Sigmoid colon (tissue), 7 donors: ENCODE results near the gene GJD4. TPM values are rescaled to one million over a fixed set of nuclear protein-coding genes. Genes with fewer than 3 reads are reported as not detected.

Experiments used
- DNase-seq: peaks from one replicate; pipeline ENCODE4 v3.0.0-alpha.2; 2019
- H3K27ac ChIP-seq, 4 donors: fragments of 200-600 bp; sonication (generic); one replicate each; pipeline ENCODE4 v1.5.1; 2016 to 2019; ENCODE audit warnings: mild to moderate bottlenecking in 1 of 4
- H3K27me3 ChIP-seq, 3 donors: fragments of 200-600 bp; sonication (generic); one replicate each; pipeline ENCODE4 v1.5.1; 2019; ENCODE audit warnings: mild to moderate bottlenecking in 1 of 3
- H3K36me3 ChIP-seq, 4 donors: fragments of 200-600 bp; sonication (generic); one replicate each; pipeline ENCODE4 v1.5.1; 2016 to 2019
- H3K4me1 ChIP-seq, 4 donors: fragments of 200-600 bp; sonication (generic); one replicate each; pipeline ENCODE4 v1.5.1; 2017 to 2019
- H3K4me3 ChIP-seq, 4 donors: fragments of 200-600 bp; sonication (generic); one replicate each; pipeline ENCODE4 v1.5.1; 2017 to 2019; ENCODE audit warnings: mild to moderate bottlenecking in 2 of 4, moderate library complexity in 1 of 4
- H3K9me3 ChIP-seq, 4 donors: fragments of 200-600 bp in 3 of 4; sonication (generic) in 3 of 4; one replicate each; pipeline versions ENCODE4 v1.5.1 to v1.6.1; 2013 to 2019
- EP300 ChIP-seq, 4 donors: sonication (generic); formaldehyde crosslinking; IDR thresholded peaks; one replicate each; pipeline ENCODE4 v1.6.1; 2017; ENCODE audit warnings: antibody characterized with exemption in 4 of 4
- POLR2A ChIP-seq, 2 donors: fragments of 450-650 bp; IDR thresholded peaks; one replicate each; pipeline ENCODE4 v1.6.1; 2016; ENCODE audit warnings: antibody characterized with exemption in 2 of 2, mild to moderate bottlenecking in 2 of 2, moderate library complexity in 2 of 2
- POLR2AphosphoS5 ChIP-seq, 4 donors: sonication (generic); formaldehyde crosslinking; IDR thresholded peaks; one replicate each; pipeline ENCODE4 v1.6.1; 2017; ENCODE audit warnings: antibody characterized with exemption in 4 of 4
- WGBS, 2 donors: extraction: QIAGEN DNeasy Blood & Tissue Kit; methylation state at CpG; one replicate each; pipeline ENCODE4 v1.1.7; 2013; 5-methylcytosine and 5-hydroxymethylcytosine counted together
- intact Hi-C: fragments of 100-400 bp; cut with DNase I; formaldehyde crosslinking; loops from one replicate; pipeline ENCODE4 v1.15.1; 2023
- polyA plus RNA-seq, 3 donors: library from polyadenylated mRNA; stranded (reverse); fragments of 200-250 nt; gene quantifications; one replicate each; pipeline ENCODE4 v1.2.3, GENCODE V29; 2013
- total RNA-seq, 4 donors: library from RNA; depleted of rRNA; stranded (reverse); fragments of >200 nt; gene quantifications; one replicate each; pipeline ENCODE4 v1.1.0, GENCODE V29; 2016
- TF ChIP-seq, protein P1 (sequence below), 4 experiments: fragments of 450-650 bp in 3 of 4; fragments of 200-600 bp in 1 of 4; IDR thresholded peaks; one replicate each; pipeline ENCODE4 v1.5.1; 2016 to 2019; ENCODE audit warnings: antibody characterized with exemption in 4 of 4, mild to moderate bottlenecking in 3 of 4, moderate library complexity in 2 of 4
- donor health status: healthy with polysubstance abuse.
- donor health status: Bipolar disorder and iron deficiency.
- donor health status: healthy.

The GJD4 gene
- total and polyA plus RNA-seq, 7 donors = not detected

DNA sequence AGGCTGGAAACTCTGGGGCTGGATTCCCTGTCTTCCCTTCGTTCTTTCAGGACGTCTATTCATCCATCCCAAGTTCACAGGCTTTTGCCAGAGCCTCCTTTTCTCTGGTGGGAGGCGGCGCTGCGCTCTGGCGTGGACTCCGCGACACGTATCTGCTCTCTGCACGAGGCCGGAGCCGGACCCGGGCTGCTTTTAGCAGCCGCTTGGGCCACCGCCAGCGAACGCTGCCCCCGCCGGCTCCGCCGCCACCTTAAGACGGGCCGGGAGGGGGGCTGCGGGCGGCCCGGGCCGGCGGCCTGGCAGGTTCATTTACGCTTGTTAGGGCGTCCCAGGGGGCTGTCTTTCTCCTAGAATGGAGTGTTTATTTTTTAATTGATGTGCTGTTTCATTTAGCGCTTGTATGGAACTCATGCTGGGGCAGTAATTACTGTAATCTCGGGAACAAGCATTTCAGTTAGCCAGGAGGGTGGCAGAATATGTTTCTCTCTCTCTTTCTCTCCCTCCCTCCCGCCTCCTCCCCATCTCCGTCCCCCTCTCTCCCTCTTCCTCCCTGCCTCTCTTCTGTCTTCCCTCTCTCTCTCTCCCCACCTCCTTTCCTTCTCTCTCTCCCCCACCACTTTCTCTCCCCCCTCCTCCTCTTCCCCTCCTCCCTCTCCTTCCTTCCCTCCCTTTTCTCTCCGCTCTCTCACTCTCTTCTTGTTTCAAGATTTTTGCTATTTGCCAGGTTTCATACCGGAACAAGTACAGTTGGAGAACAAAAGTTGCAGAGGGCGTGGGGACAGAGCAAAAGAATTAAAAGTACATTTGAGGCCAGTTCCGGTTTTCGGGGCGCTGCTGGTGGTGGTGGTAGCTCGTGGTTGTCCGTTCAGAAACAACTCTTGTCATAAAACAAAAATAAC, 38.3 kb downstream of the GJD4 start:
- Histone ChIP-seq H3K27me3 (no peaks in the 10 kb centered on the region), H3K4me1 (peaks cover 0 to 35% (median 25%) of the 10 kb centered on the region in 4 donors), H3K36me3 (no peaks in the 10 kb centered on the region), H3K27ac (peak overlapping the region; percentile 89 to 98 (median 92)), H3K9me3 (no peaks in the 10 kb centered on the region), H3K4me3 (peak overlapping the region; percentile 66 to 97 (median 78))
- peak; percentile 92 for DNase-seq
- intact Hi-C loops = loop anchor here (2.0 to 10.0 kb wide), 4 partner anchors 83 to 611 kb away; no protein-coding TSS in a partner anchor
- 1% methylated on average over 42 of the region's 42 CpGs for WGBS, 2 donors
- TF ChIP-seq POLR2AphosphoS5 (IDR thresholded peaks at IDR 0.05) (peak; percentile 18 to 44 (median 25)), EP300 (IDR thresholded peaks at IDR 0.05) (no peak)

DNA sequence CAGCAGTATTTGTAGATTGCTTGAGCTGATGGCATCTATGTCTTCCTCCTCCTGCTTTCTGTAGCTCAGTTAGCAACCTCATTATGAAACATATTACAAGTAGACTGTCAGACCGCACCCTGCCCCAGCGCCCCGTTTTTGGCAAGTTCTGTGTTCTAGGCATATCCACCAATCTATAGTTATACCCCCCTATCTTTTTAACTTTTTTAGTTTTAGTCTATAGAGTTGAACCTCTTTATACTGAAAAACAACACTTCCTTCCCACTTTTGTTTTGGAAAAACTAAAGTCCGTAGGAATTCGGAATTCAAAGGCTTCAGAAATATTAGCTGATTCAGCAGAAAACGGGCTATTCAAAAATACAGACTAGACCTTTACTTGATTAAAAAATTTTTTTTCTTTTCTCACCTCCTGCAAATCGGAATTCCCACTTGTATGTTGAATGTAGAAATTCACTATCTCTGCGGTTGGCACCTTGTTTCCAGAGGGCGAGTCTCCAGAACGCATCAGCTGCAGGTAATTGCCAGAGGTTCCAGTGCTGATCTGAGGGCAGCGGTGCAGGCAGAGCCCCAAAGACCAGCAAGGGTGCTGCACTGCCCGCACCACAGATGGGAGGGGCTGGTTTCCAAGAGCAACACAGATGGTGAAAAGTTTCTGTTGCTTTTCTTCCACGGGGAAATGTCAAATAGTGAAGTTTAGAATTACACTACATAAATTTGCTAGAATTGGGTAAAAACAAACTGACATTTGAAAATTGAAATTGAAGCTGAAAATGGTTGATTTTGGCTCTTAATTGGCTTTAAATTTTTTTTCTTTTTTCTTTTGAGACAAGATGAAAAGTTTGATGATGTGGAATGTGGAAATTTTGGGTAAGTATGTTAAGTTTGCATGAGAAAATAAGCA, 39.2 kb downstream of the GJD4 start:
- no peak for DNase-seq
- TF ChIP-seq POLR2A (IDR thresholded peaks at IDR 0.05) = no peak
- TF ChIP-seq EP300 (IDR thresholded peaks at IDR 0.05) = no peak
- TF ChIP-seq, protein P1, sequence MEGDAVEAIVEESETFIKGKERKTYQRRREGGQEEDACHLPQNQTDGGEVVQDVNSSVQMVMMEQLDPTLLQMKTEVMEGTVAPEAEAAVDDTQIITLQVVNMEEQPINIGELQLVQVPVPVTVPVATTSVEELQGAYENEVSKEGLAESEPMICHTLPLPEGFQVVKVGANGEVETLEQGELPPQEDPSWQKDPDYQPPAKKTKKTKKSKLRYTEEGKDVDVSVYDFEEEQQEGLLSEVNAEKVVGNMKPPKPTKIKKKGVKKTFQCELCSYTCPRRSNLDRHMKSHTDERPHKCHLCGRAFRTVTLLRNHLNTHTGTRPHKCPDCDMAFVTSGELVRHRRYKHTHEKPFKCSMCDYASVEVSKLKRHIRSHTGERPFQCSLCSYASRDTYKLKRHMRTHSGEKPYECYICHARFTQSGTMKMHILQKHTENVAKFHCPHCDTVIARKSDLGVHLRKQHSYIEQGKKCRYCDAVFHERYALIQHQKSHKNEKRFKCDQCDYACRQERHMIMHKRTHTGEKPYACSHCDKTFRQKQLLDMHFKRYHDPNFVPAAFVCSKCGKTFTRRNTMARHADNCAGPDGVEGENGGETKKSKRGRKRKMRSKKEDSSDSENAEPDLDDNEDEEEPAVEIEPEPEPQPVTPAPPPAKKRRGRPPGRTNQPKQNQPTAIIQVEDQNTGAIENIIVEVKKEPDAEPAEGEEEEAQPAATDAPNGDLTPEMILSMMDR (IDR thresholded peaks at IDR 0.05) = no peak
- no peak for TF ChIP-seq POLR2AphosphoS5 (IDR thresholded peaks at IDR 0.05)
- H3K4me3 ChIP-seq = peak overlapping the region; percentile 66 to 97 (median 78)
- H3K4me1 ChIP-seq = peaks cover 0 to 27% (median 21%) of the 10 kb centered on the region in 4 donors
- H3K27ac ChIP-seq = peak overlapping the region; percentile 89 to 98 (median 92)
- intact Hi-C loops = loop anchor here (5.0 to 10.0 kb wide), 2 partner anchors 268 to 611 kb away; no protein-coding TSS in a partner anchor
- H3K36me3 ChIP-seq = no peaks in the 10 kb centered on the region
- no peaks in the 10 kb centered on the region for H3K27me3 ChIP-seq
- no peaks in the 10 kb centered on the region for H3K9me3 ChIP-seq
- WGBS, 2 donors = 5 to 17% methylated on average over 13 of the region's 13 CpGs

- Histone ChIP-seq H3K9me3 (no peaks in the 10 kb centered on the region), H3K36me3 (no peaks in the 10 kb centered on the region), H3K27me3 (no peaks in the 10 kb centered on the region), H3K4me3 (no peak overlapping the region), H3K27ac (no peak overlapping the region), H3K4me1 (no peaks in the 10 kb centered on the region)
- DNase-seq = no peak
- intact Hi-C loops = no loop called here
- 37 to 75% methylated on average over 3 of the region's 3 CpGs for WGBS, 2 donors
- TF ChIP-seq, protein P1 (IDR thresholded peaks at IDR 0.05) = no peak
- no peak for TF ChIP-seq EP300 (IDR thresholded peaks at IDR 0.05)
- TF ChIP-seq POLR2AphosphoS5 (IDR thresholded peaks at IDR 0.05) = no peak
- TF ChIP-seq POLR2A (IDR thresholded peaks at IDR 0.05) = no peak
Observed at GRCh38 chr10:35650894-35651293, 45.8 kb downstream of the GJD4 start.

DNA sequence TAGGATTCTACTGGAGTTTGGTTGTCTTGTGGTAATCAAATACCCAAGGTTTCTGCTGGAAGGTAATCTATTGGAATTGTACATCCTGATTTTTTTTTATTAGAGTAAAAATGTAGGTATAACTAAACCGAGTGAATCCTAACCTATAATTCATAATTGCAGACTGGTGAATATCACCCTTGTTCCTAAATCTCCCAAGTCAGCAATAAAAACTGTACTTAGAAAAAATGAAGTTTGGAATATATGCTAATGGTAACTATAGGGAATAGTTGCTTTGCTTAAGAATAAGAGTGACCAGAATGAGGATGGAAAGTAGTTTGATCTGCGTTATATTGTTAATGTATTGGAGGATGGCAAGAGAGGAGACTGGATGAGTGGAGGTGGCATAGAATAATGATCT, 47.7 kb downstream of the GJD4 start:
- H3K36me3 ChIP-seq = no peaks in the 10 kb centered on the region
- H3K4me3 ChIP-seq = no peak overlapping the region
- no peaks in the 10 kb centered on the region for H3K4me1 ChIP-seq
- no peak overlapping the region for H3K27ac ChIP-seq
- no peaks in the 10 kb centered on the region for H3K9me3 ChIP-seq
- no peaks in the 10 kb centered on the region for H3K27me3 ChIP-seq
- 83 to 88% methylated on average over 2 of the region's 2 CpGs for WGBS, 2 donors
- DNase-seq = no peak
- TF ChIP-seq POLR2A (IDR thresholded peaks at IDR 0.05) (no peak), POLR2AphosphoS5 (IDR thresholded peaks at IDR 0.05) (no peak)
- TF ChIP-seq, protein P1 (IDR thresholded peaks at IDR 0.05) = no peak
- intact Hi-C loops = no loop called here

DNA sequence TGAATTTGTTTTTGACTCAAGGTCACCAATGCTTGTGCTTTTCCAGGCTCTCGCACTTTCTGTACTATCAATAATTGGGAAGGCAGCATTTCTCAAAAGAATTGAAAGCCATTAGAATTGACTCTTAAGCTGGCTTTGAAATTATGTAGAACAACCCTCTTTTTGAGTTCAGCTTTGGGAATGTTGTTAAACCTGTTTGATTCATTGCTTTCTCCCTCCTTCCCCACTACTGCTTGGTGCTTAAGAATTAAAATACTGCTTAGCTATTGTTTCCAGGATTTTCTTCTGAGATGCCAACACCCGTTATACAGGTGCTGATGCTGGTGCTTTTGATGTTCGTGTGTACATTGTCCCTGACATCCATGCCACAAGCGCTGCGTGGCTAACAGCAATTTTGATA, 52.5 kb downstream of the GJD4 start:
- 77 to 88% methylated on average over 5 of the region's 5 CpGs for WGBS, 2 donors
- TF ChIP-seq POLR2AphosphoS5 (IDR thresholded peaks at IDR 0.05) (no peak), EP300 (IDR thresholded peaks at IDR 0.05) (no peak), POLR2A (IDR thresholded peaks at IDR 0.05) (no peak)
- TF ChIP-seq, protein P1 (IDR thresholded peaks at IDR 0.05) = no peak
- no peak overlapping the region for H3K27ac ChIP-seq
- H3K4me1 ChIP-seq = peaks cover 0 to 16% (median 2%) of the 10 kb centered on the region in 4 donors
- intact Hi-C loops = no loop called here
- H3K9me3 ChIP-seq = no peaks in the 10 kb centered on the region
- H3K4me3 ChIP-seq = no peak overlapping the region
- no peaks in the 10 kb centered on the region for H3K27me3 ChIP-seq
- DNase-seq = no peak
- H3K36me3 ChIP-seq = no peaks in the 10 kb centered on the region
